Ramos (cell line): ENCODE results near the gene MPIG6B.

ENCODE experiments used
- in situ Hi-C: fragments of 300-500 bp; cut with MboI; formaldehyde crosslinking; loops from one replicate; pipeline ENCODE4 v1.14.3; 2022; ENCODE audit warnings: low sequenced_read_pairs; ENCODE audit not compliant: unreplicated experiment

MPIG6B gene

GRCh38 chr6:31764198-31764597 is 41.0 kb downstream of the MPIG6B start:
- in situ Hi-C loops, result no loop called here

- in situ Hi-C loops, result no loop called here
Observed at GRCh38 chr6:31765559-31765909, 42.4 kb downstream of the MPIG6B start.

- in situ Hi-C loops, result no loop called here
Observed at GRCh38 chr6:31765910-31766794, 43.0 kb downstream of the MPIG6B start.

GRCh38 chr6:31767096-31767645 is 44.0 kb downstream of the MPIG6B start:
- in situ Hi-C loops, result no loop called here

GRCh38 chr6:31768363-31769257 is 45.4 kb downstream of the MPIG6B start:
- in situ Hi-C loops, result no loop called here

- in situ Hi-C loops, result no loop called here
Observed at GRCh38 chr6:31769684-31770371, 46.7 kb downstream of the MPIG6B start.

- in situ Hi-C loops, result no loop called here
Observed at GRCh38 chr6:31770860-31771259, 47.7 kb downstream of the MPIG6B start.

- in situ Hi-C loops, result no loop called here
Observed at GRCh38 chr6:31771992-31772358, 48.8 kb downstream of the MPIG6B start.

GRCh38 chr6:31775184-31775583 is 52.0 kb downstream of the MPIG6B start:
- in situ Hi-C loops, result no loop called here

- in situ Hi-C loops, result no loop called here
Observed at GRCh38 chr6:31775633-31776484, 52.7 kb downstream of the MPIG6B start.
